Inferior parietal cortex (tissue), 1 donor: ENCODE results near the gene KIF19.
"Not testable (repeated sequence)": the region's sequence is repeated elsewhere in the genome, so short reads cannot be mapped to it uniquely, and the experiment has no call there.

Experiments
- DNase-seq: peaks from one replicate; pipeline ENCODE4 v3.0.0-alpha.2; 2016; ENCODE audit errors: extremely low spot score

The KIF19 gene

GRCh38 chr17:74387365-74388218 is 61.6 kb downstream of the KIF19 start:
- no peak for DNase-seq

- no peak for DNase-seq
Observed at GRCh38 chr17:74389084-74389753, 63.2 kb downstream of the KIF19 start.

DNA sequence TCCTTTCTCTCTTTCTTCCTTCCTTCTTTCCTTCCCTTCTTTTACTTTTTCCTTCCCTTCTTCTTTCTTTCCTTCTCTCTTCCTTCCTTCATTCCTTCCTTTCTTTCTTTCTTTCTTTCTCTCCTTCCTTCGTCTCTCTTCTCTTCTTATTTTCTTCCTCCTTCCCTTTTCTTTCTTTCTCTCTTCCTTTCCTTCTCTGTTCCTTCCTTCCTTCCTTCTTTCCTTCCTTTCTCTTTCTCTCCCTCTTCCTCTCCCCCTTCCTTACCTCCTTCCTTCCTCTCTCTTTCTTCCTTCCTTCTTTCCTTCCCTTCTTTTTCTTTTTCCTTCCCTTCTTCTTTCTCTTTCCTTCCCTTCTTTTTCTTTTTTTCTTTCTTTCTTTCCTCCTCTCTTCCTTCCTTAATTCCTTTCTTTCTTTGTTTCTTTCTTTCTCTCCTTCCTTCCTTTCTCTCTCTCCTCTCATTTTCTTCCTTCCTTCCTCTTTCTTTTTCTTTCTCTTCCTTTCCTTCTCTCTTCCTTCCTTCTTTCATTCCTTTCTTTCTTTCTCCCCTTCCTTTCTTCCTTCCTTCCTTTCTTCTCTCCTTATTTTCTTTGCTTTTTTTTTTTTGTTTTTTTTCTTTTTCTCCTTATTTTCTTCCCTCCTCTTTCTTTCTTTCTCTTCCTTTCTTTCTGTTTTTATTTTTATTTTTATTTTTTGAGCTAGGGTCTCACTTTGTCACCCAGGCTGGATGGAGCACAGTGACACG is 64.1 kb downstream of the KIF19 start:
- DNase-seq: no peak

GRCh38 chr17:74390680-74391653 is 64.9 kb downstream of the KIF19 start:
- DNase-seq: no peak

GRCh38 chr17:74391771-74392170 is 65.7 kb downstream of the KIF19 start:
- no peak for DNase-seq

- DNase-seq: no peak
Observed at GRCh38 chr17:74392848-74393247, 66.8 kb downstream of the KIF19 start.

GRCh38 chr17:74393346-74393942 is 67.4 kb downstream of the KIF19 start:
- peak; percentile 25 for DNase-seq

DNA sequence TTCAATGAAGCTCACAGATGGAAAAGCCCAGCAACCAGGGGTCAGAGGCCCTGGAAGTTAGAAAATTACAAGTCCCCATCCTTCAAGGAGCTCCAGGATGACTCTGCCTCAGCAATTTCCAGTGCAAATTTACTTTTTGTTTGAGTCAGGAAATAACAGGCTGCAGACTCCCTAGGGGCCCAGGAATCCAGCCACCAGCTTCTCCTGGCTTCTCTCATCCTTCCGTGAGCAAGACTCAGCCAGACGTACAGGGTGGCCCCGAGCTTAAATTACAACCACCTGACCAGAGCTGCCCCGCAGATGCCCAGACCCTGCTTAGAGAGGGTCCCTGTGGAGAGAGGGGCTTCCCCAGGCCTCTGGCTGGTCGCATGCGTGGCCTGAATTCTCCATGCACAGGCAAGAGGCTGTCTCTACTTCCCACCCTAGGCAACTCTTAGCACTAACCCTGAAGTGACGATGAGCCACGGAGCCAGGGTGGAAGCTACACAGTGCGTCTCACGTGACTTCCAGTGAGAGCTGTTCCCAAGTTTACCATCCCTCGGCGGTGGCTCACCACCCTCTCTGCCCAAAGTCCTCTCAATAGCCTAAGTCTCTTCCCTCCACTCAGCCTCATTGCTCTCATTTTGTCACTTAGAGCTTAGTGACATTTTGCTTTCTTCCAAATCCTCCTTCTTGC is 68.4 kb downstream of the KIF19 start:
- DNase-seq: no peak

DNA sequence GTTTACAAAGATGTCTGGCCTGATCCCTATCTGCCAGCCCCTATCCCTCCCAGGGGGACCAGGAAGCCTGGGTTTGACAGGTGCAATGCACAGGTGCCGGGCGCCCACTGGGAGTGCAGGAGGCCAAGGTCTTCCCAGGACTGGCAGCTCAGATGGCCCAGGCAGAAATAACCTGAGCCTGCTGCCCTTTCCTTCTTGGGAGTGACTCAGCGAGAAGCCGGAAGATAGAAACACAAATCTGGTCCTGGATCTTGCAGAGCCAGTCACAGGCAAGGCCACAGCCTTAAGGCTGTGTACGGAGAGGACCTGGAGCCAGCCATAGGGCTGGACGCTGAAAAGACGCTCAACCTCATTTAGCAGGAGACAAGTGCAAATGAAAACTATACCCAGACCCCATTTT is 69.0 kb downstream of the KIF19 start:
- DNase-seq: no peak

GRCh38 chr17:74396567-74396966 is 70.5 kb downstream of the KIF19 start:
- no peak for DNase-seq

DNA sequence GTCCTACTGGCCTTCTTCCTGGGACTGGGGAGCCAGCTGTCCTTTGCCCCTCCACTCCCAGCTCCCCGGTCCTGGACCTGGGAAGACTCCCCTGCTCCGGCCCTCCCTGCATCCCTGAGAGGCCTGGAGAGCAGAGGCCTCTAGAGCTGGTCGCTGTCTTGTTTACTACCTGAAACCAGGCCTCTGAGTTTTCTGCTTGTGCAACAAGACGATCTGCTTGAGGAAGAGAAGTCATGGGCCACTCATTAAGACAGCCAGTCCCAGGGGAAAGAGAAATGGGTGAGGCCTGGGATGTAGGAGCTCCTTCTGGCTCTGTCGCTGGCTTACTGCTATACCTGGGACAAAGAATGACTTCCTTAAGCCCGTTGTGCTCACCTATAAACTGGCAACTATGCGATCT is 76.0 kb downstream of the KIF19 start:
- DNase-seq: no peak

GRCh38 chr17:74403512-74404137 is 77.6 kb downstream of the KIF19 start:
- DNase-seq: no peak

DNA sequence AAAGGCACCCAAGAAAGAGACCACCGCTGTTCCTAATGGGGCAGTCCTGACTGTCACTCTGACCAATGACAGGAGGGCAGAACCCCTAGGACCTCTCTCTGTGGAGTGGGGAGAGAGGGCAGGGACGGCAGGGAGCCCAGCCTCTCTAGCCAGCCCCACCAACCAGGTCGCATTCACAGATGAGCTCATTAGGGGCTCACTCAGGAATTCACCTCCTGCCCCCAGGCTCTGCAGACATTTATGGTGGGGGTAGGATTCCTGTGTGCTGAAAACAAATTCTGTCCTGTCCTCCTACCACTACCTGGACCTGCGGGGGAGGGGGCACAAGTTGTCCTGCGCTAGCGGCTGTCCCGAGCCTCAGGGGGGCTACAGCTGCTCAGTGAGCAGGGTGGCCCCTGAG is 78.2 kb downstream of the KIF19 start:
- DNase-seq: no peak

- no peak for DNase-seq
Observed at GRCh38 chr17:74404789-74405188, 78.8 kb downstream of the KIF19 start.

- not testable (repeated sequence) for DNase-seq
Observed at GRCh38 chr17:74405311-74405710, 79.3 kb downstream of the KIF19 start.
